HepG2 (cell line): Measurements from ENCODE around the gene SLC28A3. TPM values are rescaled to one million over a fixed set of nuclear protein-coding genes. Genes with fewer than 3 reads are reported as not detected.
"Not testable (repeated sequence)": the region's sequence is repeated elsewhere in the genome, so short reads cannot be mapped to it uniquely, and the experiment has no call there.

Experiments used
- ATAC-seq: fragments of 200-7000 bp; cut with Tn5 transposase; 3 replicates; pipeline ENCODE4 v1.9.1; 2020; ENCODE audit warnings: mild to moderate bottlenecking, moderate library complexity
- BruUV-seq: library from RNA; stranded (reverse); fragments of 400-500 nt; replicated peaks from 2 replicates; lab custom pipeline; 2021; lab: Mats Ljungman, UMichigan
- CTCF ChIA-PET: fragments of 300-600 bp; formaldehyde crosslinking; extraction: SDS; loops from one replicate; lab custom pipeline; 2021; ENCODE audit warnings: low total read pairs, inconsistent platforms, low intra/inter-chr PET ratio; lab: Yijun Ruan, JAX
- POLR2A ChIA-PET: fragments of 350-600 bp; sonication (Branson Sonifier 250); formaldehyde crosslinking; loops from one replicate; lab custom pipeline; 2020; ENCODE audit warnings: antibody characterized with exemption, inconsistent platforms; lab: Yijun Ruan, JAX
- DNase-seq: peaks from one replicate; pipeline ENCODE4 v3.0.0-alpha.2; 2015; ENCODE audit warnings: low spot score
- FAIRE-seq: peaks from 3 replicates; lab custom pipeline; 2011; peaks lifted over from hg19 to GRCh38; lab: Jason Lieb, UNC
- H2AFZ ChIP-seq: one replicate; pipeline ENCODE4 v1.6.1; 2011; ENCODE audit warnings: low read length, inconsistent platforms
- H3K27ac ChIP-seq: fragments of 300-600 bp; 3 replicates; pipeline ENCODE4 v1.8.0; 2011; ENCODE audit warnings: mixed run types, mild to moderate bottlenecking, mixed read lengths, low read length, inconsistent platforms; ENCODE audit not compliant: insufficient read depth; ENCODE audit errors: extremely low read length
- H3K27me3 ChIP-seq, 2 experiments: fragments of 200-600 bp in 1 of 2; 2 replicates in 1 of 2; 3 replicates in 1 of 2; pipeline versions ENCODE4 v1.6.0 to v1.8.0; 2011; ENCODE audit warnings: low read length in 2 of 2, mild to moderate bottlenecking in 2 of 2, moderate library complexity in 2 of 2, inconsistent platforms in 1 of 2; ENCODE audit not compliant: insufficient read depth in 2 of 2, control insufficient read depth in 1 of 2
- H3K36me3 ChIP-seq, 2 experiments: fragments of 200-600 bp in 1 of 2; replicated peaks in 1 of 2; 2 replicates in 1 of 2; 3 replicates in 1 of 2; pipeline versions ENCODE4 v1.5.1 to v1.8.0; 2011; ENCODE audit warnings: low read length in 2 of 2, inconsistent platforms in 1 of 2; ENCODE audit not compliant: insufficient read depth in 2 of 2, control insufficient read depth in 1 of 2
- H3K4me1 ChIP-seq: 2 replicates; pipeline ENCODE4 v1.5.1; 2012; ENCODE audit warnings: low read length, inconsistent platforms; ENCODE audit not compliant: insufficient read depth
- H3K4me2 ChIP-seq: 2 replicates; pipeline ENCODE4 v1.6.0; 2011; ENCODE audit warnings: low read depth, low read length, inconsistent platforms
- H3K4me3 ChIP-seq, 3 experiments: fragments of 200-600 bp in 1 of 3; sonication (generic), shearing (Covaris generic) in 1 of 3; replicated peaks in 1 of 3; 2 replicates each; pipeline ENCODE4 v1.5.1; 2011 to 2016; ENCODE audit warnings: low read length in 3 of 3, inconsistent platforms in 2 of 3, low read depth in 2 of 3, mild to moderate bottlenecking in 2 of 3, control low read depth in 1 of 3, mixed read lengths in 1 of 3; ENCODE audit not compliant: insufficient read depth in 1 of 3
- H3K79me2 ChIP-seq: one replicate; pipeline ENCODE4 v1.6.1; 2011; ENCODE audit warnings: low read length, inconsistent platforms; ENCODE audit not compliant: insufficient read depth
- H3K9ac ChIP-seq: 2 replicates; pipeline ENCODE4 v1.6.0; 2011; ENCODE audit warnings: mild to moderate bottlenecking, low read depth, low read length, inconsistent platforms; ENCODE audit not compliant: insufficient read depth
- H3K9me3 ChIP-seq: 2 replicates; pipeline ENCODE4 v1.5.1; 2012; ENCODE audit warnings: mild to moderate bottlenecking, low read length
- H4K20me1 ChIP-seq: 2 replicates; pipeline ENCODE4 v1.6.0; 2011; ENCODE audit warnings: inconsistent platforms, mild to moderate bottlenecking, low read length, moderate library complexity; ENCODE audit not compliant: insufficient read depth
- BCL3 ChIP-seq: sonication (generic); formaldehyde crosslinking; IDR thresholded peaks from 2 replicates; pipeline ENCODE4 v1.5.1; 2020; ENCODE audit warnings: mild to moderate bottlenecking, missing genetic modification reagents, moderate library complexity
- ELK4 ChIP-seq: sonication (generic); formaldehyde crosslinking; IDR thresholded peaks from 2 replicates; pipeline ENCODE4 v1.9.0; 2021; ENCODE audit warnings: missing genetic modification reagents, borderline replicate concordance
- ESRRA ChIP-seq: sonication (generic); formaldehyde crosslinking; IDR thresholded peaks from 2 replicates; pipeline ENCODE4 v1.5.1; 2020; ENCODE audit warnings: mild to moderate bottlenecking, low read depth, missing genetic modification reagents
- RARG ChIP-seq: sonication (generic); formaldehyde crosslinking; IDR thresholded peaks from 2 replicates; pipeline ENCODE4 v1.4.0; 2020; ENCODE audit warnings: low read depth, mild to moderate bottlenecking, missing genetic modification reagents
- SNAPC4 ChIP-seq: sonication (generic); formaldehyde crosslinking; IDR thresholded peaks from 2 replicates; pipeline ENCODE4 v1.4.0; 2020; ENCODE audit warnings: mild to moderate bottlenecking, missing genetic modification reagents
- SSRP1 ChIP-seq: IDR thresholded peaks from 2 replicates; pipeline ENCODE4 v1.6.1; 2016; ENCODE audit warnings: control low read depth
- ZFP37 ChIP-seq: sonication (generic); formaldehyde crosslinking; IDR thresholded peaks from 2 replicates; pipeline ENCODE4 v1.4.0; 2020; ENCODE audit warnings: missing genetic modification reagents, borderline replicate concordance
- ZNF138 ChIP-seq: sonication (generic); formaldehyde crosslinking; IDR thresholded peaks from 2 replicates; pipeline ENCODE4 v1.5.0; 2020; ENCODE audit warnings: mild to moderate bottlenecking, low read depth, missing genetic modification reagents
- ZNF740 ChIP-seq: sonication (generic); formaldehyde crosslinking; IDR thresholded peaks from 2 replicates; pipeline ENCODE4 v1.4.0; 2020; ENCODE audit warnings: missing genetic modification reagents
- ZNF773 ChIP-seq: sonication (generic); formaldehyde crosslinking; IDR thresholded peaks from 2 replicates; pipeline ENCODE4 v1.4.0; 2020; ENCODE audit warnings: missing genetic modification reagents, borderline replicate concordance
- ZNF788 ChIP-seq: sonication (generic); formaldehyde crosslinking; IDR thresholded peaks from 2 replicates; pipeline ENCODE4 v1.5.0; 2020; ENCODE audit warnings: mild to moderate bottlenecking, missing genetic modification reagents, borderline replicate concordance
- WGBS: methylation state at CpG from one replicate; pipeline ENCODE4 v1.1.6; 2017; ENCODE audit warnings: low lambda C conversion rate; 5-methylcytosine and 5-hydroxymethylcytosine counted together
- in situ Hi-C: cut with HindIII; loops from 2 replicates; pipeline ENCODE4 v1.10.0; 2017; ENCODE audit warnings: low pct_unique_long_range_greater_than_20kb; ENCODE audit not compliant: extremely low pct_ligation_motif_present
- intact Hi-C: fragments of 100-400 bp; cut with micrococcal nuclease; formaldehyde crosslinking; loops from one replicate; pipeline ENCODE4 v1.10.0; 2022; ENCODE audit not compliant: unreplicated experiment
- polyA plus RNA-seq, 8 experiments: library from polyadenylated mRNA; depleted of rRNA in 3 of 8; stranded (reverse) in 7 of 8; unstranded in 1 of 8; fragments of >200 nt; fragmentation: Illumina TruSeq in 4 of 8; extraction: Trizol in 4 of 8; gene quantifications; 2 replicates each; pipeline versions ENCODE4 v1.2.1 to v1.2.3, GENCODE V29; 2011 to 2016; ENCODE audit warnings: low read depth in 4 of 8, missing spikeins in 1 of 8, mixed read lengths in 1 of 8; ENCODE audit not compliant: insufficient read depth in 1 of 8
- total RNA-seq, 5 experiments: library from RNA; depleted of rRNA; stranded (reverse); fragments of >200 nt; fragmentation: Illumina TruSeq; extraction: Trizol; gene quantifications; 2 replicates each; pipeline ENCODE4 v1.2.3, GENCODE V29; 2016; ENCODE audit warnings: low read depth in 1 of 5

SLC28A3 gene
- total and polyA plus RNA-seq, 2 of the 13 experiments (the other 11 are each of a cell fraction or from before 2014, with no cell fraction given): not detected

- H3K4me1 ChIP-seq, CTCF ChIA-PET, BruUV-seq, H4K20me1 ChIP-seq, in situ Hi-C loops, H3K36me3 ChIP-seq, H3K27me3 ChIP-seq, H3K9me3 ChIP-seq, intact Hi-C loops, H3K4me2 ChIP-seq, ATAC-seq, H3K9ac ChIP-seq, H3K79me2 ChIP-seq, H2AFZ ChIP-seq, FAIRE-seq, H3K4me3 ChIP-seq, POLR2A ChIA-PET, H3K27ac ChIP-seq, DNase-seq: not testable (repeated sequence)
- 38% methylated on average over 10 of the region's 10 CpGs for WGBS
Observed at GRCh38 chr9:84367726-84368125, 27.2 kb upstream of the SLC28A3 start.

- in situ Hi-C loops (no loop called here), intact Hi-C loops (no loop called here)
- H3K4me3 ChIP-seq: no peak overlapping the region
- no peaks in the 10 kb centered on the region for H3K79me2 ChIP-seq
- H3K27me3 ChIP-seq: no peaks in the 10 kb centered on the region; a peak in 1 of 5 replicates
- no TSS peak for BruUV-seq
- no peaks in the 10 kb centered on the region for H4K20me1 ChIP-seq
- no peak for FAIRE-seq
- H3K27ac ChIP-seq: no peak overlapping the region
- no peaks in the 10 kb centered on the region for H3K9me3 ChIP-seq
- WGBS: 0% methylated on average over 1 of the region's 1 CpG
- ATAC-seq: no peak
- ChIA-PET CTCF (no interaction called here), POLR2A (no interaction called here)
- H3K9ac ChIP-seq: no peak overlapping the region
- no peak overlapping the region for H2AFZ ChIP-seq
- no peaks in the 10 kb centered on the region for H3K4me1 ChIP-seq
- H3K36me3 ChIP-seq: no peaks in the 10 kb centered on the region
- no peak for DNase-seq
- H3K4me2 ChIP-seq: no peak overlapping the region
- no peak for TF ChIP-seq ELK4 (CRISPR knock-in tag)
- no peak for TF ChIP-seq BCL3 (CRISPR knock-in tag)
- no peak for TF ChIP-seq ZFP37 (CRISPR knock-in tag)
- no peak for TF ChIP-seq ZNF138
- TF ChIP-seq RARG (CRISPR knock-in tag): no peak
- no peak for TF ChIP-seq SNAPC4 (CRISPR knock-in tag)
- TF ChIP-seq ESRRA (CRISPR knock-in tag): no peak
- TF ChIP-seq ZNF788 (CRISPR knock-in tag): no peak
- TF ChIP-seq ZNF740 (CRISPR knock-in tag): no peak
- no peak for TF ChIP-seq SSRP1 (CRISPR knock-in tag)
- no peak for TF ChIP-seq ZNF773 (CRISPR knock-in tag)
Observed at GRCh38 chr9:84366683-84367082, 26.1 kb upstream of the SLC28A3 start.
